B cell (primary cell): Measurements from ENCODE around the gene FOXK1. TPM values are rescaled to one million over a fixed set of nuclear protein-coding genes. Genes with fewer than 3 reads are reported as not detected.
A peak's percentile ranks its signal among the peaks of the same experiment; 100 is the strongest.

Experiments used
- ATAC-seq: fragments of 200-7000 bp; cut with Tn5 transposase; one replicate; pipeline ENCODE4 v1.10.0; 2021; ENCODE audit warnings: low read depth, mild to moderate bottlenecking, moderate number of reproducible peaks, moderate library complexity
- CTCF ChIA-PET: fragments of 350-600 bp; sonication (Branson Sonifier 250); formaldehyde crosslinking; loops from one replicate; lab custom pipeline; 2021; ENCODE audit warnings: antibody characterized with exemption, inconsistent platforms; lab: Charles Lee
- POLR2A ChIA-PET: fragments of 350-600 bp; sonication (Branson Sonifier 250); formaldehyde crosslinking; loops from one replicate; lab custom pipeline; 2021; ENCODE audit warnings: antibody characterized with exemption; lab: Charles Lee
- DNase-seq: peaks from one replicate; pipeline ENCODE4 v3.0.0; 2013
- H2AFZ ChIP-seq: 2 replicates; pipeline ENCODE4 v1.6.1; 2012; ENCODE audit warnings: mild to moderate bottlenecking, low read depth, low read length; ENCODE audit not compliant: insufficient read depth, poor library complexity, severe bottlenecking
- H3K27ac ChIP-seq, 2 donors: 1 replicate in 1 of 2; 2 replicates in 1 of 2; pipeline ENCODE4 v1.5.1; 2012 to 2013; ENCODE audit warnings: low read length in 2 of 2, mild to moderate bottlenecking in 2 of 2, moderate library complexity in 1 of 2
- H3K27me3 ChIP-seq, 4 experiments: fragments of 200-600 bp in 1 of 4; sonication (generic) in 1 of 4; replicated peaks in 1 of 4; 1 replicate in 2 of 4; 2 replicates in 2 of 4; pipeline versions ENCODE4 v1.6.1 to v1.7.0; 2013 to 2016; ENCODE audit warnings: low read length in 3 of 4, mild to moderate bottlenecking in 2 of 4, mixed read lengths in 1 of 4, moderate library complexity in 1 of 4; ENCODE audit not compliant: insufficient read depth in 4 of 4, control insufficient read depth in 3 of 4; ENCODE audit errors: control extremely low read depth in 1 of 4
- H3K36me3 ChIP-seq, 2 experiments: replicated peaks in 1 of 2; 1 replicate in 1 of 2; 2 replicates in 1 of 2; pipeline versions ENCODE4 v1.6.1 to v1.7.1; 2013; ENCODE audit warnings: low read length in 1 of 2; ENCODE audit not compliant: insufficient read depth in 2 of 2, control insufficient read depth in 1 of 2; ENCODE audit errors: control extremely low read depth in 1 of 2, extremely low read depth in 1 of 2
- H3K4me1 ChIP-seq, 2 donors: fragments of 200-600 bp in 1 of 2; sonication (generic) in 1 of 2; 1 replicate in 1 of 2; 2 replicates in 1 of 2; pipeline versions ENCODE4 v1.5.1 to v1.6.1; 2013 to 2017; ENCODE audit warnings: low read length in 2 of 2; ENCODE audit not compliant: control insufficient read depth in 2 of 2, insufficient read depth in 2 of 2
- H3K4me2 ChIP-seq: replicated peaks from 2 replicates; pipeline ENCODE3; 2012; ENCODE audit warnings: mild to moderate bottlenecking, low read depth, low read length; ENCODE audit not compliant: poor library complexity, severe bottlenecking
- H3K4me3 ChIP-seq, 5 experiments: fragments of 200-600 bp in 1 of 5; sonication (generic) in 1 of 5; 1 replicate in 3 of 5; 2 replicates in 2 of 5; pipeline versions ENCODE4 v1.5.1 to v1.7.0; 2011 to 2016; ENCODE audit warnings: low read length in 4 of 5, mild to moderate bottlenecking in 4 of 5, low read depth in 2 of 5, control low read depth in 1 of 5, moderate library complexity in 1 of 5; ENCODE audit not compliant: insufficient read depth in 1 of 5; ENCODE audit errors: control extremely low read depth in 1 of 5, extremely low read depth in 1 of 5
- H3K79me2 ChIP-seq: fragments of 200-600 bp; sonication (generic); one replicate; pipeline ENCODE4 v1.6.0; 2016; ENCODE audit warnings: low read length; ENCODE audit not compliant: control insufficient read depth, insufficient read depth
- H3K9ac ChIP-seq: fragments of 200-600 bp; sonication (generic); 2 replicates; pipeline ENCODE4 v1.6.1; 2017; ENCODE audit warnings: mild to moderate bottlenecking, low read length, moderate library complexity
- H3K9me3 ChIP-seq, 3 donors: one replicate each; pipeline versions ENCODE4 v1.6.1 to v1.7.1; 2013; ENCODE audit warnings: low read length in 2 of 3; ENCODE audit not compliant: control insufficient read depth in 2 of 3, insufficient read depth in 1 of 3; ENCODE audit errors: control extremely low read depth in 1 of 3
- H4K20me1 ChIP-seq: 2 replicates; pipeline ENCODE4 v1.6.0; 2012; ENCODE audit warnings: mild to moderate bottlenecking, low read length; ENCODE audit not compliant: insufficient read depth, control insufficient read depth, poor library complexity, severe bottlenecking
- H3K27ac Mint-ChIP-seq: one replicate; pipeline ENCODE4 v1.8.0; 2021; ENCODE audit warnings: mixed read lengths
- H3K27me3 Mint-ChIP-seq: one replicate; pipeline ENCODE4 v1.8.0; 2021; ENCODE audit warnings: mixed read lengths
- H3K4me1 Mint-ChIP-seq: one replicate; pipeline ENCODE4 v1.8.0; 2021; ENCODE audit warnings: mixed read lengths
- H3K4me3 Mint-ChIP-seq: one replicate; pipeline ENCODE4 v1.8.0; 2021; ENCODE audit warnings: mixed read lengths
- H3K9me3 Mint-ChIP-seq: one replicate; pipeline ENCODE4 v1.8.0; 2022; ENCODE audit warnings: mixed read lengths; ENCODE audit not compliant: insufficient read depth
- EZH2 ChIP-seq: IDR thresholded peaks from 2 replicates; pipeline ENCODE4 v1.6.1; 2012; ENCODE audit warnings: borderline replicate concordance, low read depth, mild to moderate bottlenecking, moderate library complexity, low read length; ENCODE audit not compliant: insufficient read depth, poor library complexity, severe bottlenecking
- WGBS: methylation state at CpG from one replicate; pipeline ENCODE4 v1.1.5; 2013; ENCODE audit warnings: missing lambda C conversion rate; ENCODE audit not compliant: insufficient coverage; 5-methylcytosine and 5-hydroxymethylcytosine counted together
- intact Hi-C: fragments of 100-400 bp; cut with micrococcal nuclease; formaldehyde crosslinking; loops from one replicate; pipeline ENCODE4 v1.10.0; 2022
- polyA plus RNA-seq: library from polyadenylated mRNA; depleted of rRNA; stranded (reverse); fragments of >200 nt; gene quantifications from 2 replicates; pipeline ENCODE4 v1.2.3, GENCODE V29; 2012
- total RNA-seq, 2 donors: library from RNA; stranded (reverse); fragments of 120-200 nt in 1 of 2; gene quantifications; 1 replicate in 1 of 2; 2 replicates in 1 of 2; pipeline versions ENCODE4 v1.2.3 to v1.2.4, GENCODE V29; 2013 to 2022
- TF ChIP-seq, protein P1 (sequence below): fragments of 200-600 bp; IDR thresholded peaks from one replicate; pipeline ENCODE4 v1.8.0; 2022; ENCODE audit warnings: antibody characterized with exemption, mild to moderate bottlenecking

FOXK1 gene
- total and polyA plus RNA-seq, 2 donors (not counting 1 experiment from before 2014, with no cell fraction given), result 17.9 to 56.2 TPM

DNA sequence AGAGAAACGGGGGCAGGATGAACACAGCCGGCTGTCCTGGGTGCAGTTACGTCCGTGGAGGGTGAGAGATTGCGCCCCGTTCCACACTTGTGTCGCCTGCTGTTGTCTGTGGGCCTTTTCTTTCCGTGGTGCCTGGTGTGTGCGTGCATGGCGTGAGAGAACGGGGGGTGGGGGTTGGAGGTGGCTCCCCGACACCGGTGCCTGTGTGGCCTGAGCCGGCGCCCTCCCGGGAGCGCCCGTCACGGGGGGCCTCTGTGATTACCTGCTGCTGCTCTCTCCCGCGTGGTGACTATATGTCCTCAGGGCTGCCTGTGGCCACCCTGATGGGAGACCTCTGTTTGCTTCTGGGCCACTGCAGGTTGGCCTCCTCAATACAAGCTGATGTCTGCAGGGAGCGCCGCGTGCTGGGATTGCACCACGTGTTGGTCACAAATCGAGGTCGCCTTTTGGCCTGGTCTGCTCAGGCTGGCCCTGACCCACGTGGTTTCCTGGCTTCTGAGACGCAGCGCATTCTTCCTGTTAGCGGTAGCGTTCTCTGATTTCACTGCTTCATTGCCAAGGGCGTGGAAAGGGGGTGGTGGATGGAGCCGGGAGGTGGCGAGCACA, 82.4 kb downstream of the FOXK1 start:
- Histone ChIP-seq H3K27me3 (no peaks in the 10 kb centered on the region), H3K27ac (no peak overlapping the region), H3K4me2 (no peak overlapping the region), H4K20me1 (peaks cover 14% of the 10 kb centered on the region), H2AFZ (no peak overlapping the region), H3K36me3 (peaks cover 0 to 51% of the 10 kb centered on the region in 2 experiments), H3K9ac (no peak overlapping the region), H3K4me1 (no peaks in the 10 kb centered on the region), H3K79me2 (no peaks in the 10 kb centered on the region), H3K4me3 (no peak overlapping the region), H3K9me3 (no peaks in the 10 kb centered on the region)
- CTCF ChIA-PET, result interaction anchor here (0.6 to 1.4 kb wide), 3 partner anchors 9 to 217 kb away, joined by 3 to 4 read pairs (median 3); no protein-coding TSS in a partner anchor
- WGBS, result 95% methylated on average over 35 of the region's 35 CpGs
- no peak overlapping the region for H3K4me3 Mint-ChIP-seq
- DNase-seq (no peak), ATAC-seq (no peak)
- H3K27me3 Mint-ChIP-seq, result no peaks in the 10 kb centered on the region
- H3K27ac Mint-ChIP-seq, result peak overlapping the region; percentile 20
- TF ChIP-seq, protein P1, sequence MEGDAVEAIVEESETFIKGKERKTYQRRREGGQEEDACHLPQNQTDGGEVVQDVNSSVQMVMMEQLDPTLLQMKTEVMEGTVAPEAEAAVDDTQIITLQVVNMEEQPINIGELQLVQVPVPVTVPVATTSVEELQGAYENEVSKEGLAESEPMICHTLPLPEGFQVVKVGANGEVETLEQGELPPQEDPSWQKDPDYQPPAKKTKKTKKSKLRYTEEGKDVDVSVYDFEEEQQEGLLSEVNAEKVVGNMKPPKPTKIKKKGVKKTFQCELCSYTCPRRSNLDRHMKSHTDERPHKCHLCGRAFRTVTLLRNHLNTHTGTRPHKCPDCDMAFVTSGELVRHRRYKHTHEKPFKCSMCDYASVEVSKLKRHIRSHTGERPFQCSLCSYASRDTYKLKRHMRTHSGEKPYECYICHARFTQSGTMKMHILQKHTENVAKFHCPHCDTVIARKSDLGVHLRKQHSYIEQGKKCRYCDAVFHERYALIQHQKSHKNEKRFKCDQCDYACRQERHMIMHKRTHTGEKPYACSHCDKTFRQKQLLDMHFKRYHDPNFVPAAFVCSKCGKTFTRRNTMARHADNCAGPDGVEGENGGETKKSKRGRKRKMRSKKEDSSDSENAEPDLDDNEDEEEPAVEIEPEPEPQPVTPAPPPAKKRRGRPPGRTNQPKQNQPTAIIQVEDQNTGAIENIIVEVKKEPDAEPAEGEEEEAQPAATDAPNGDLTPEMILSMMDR, result no peak
- no peak for TF ChIP-seq EZH2
- POLR2A ChIA-PET, result no interaction called here
- intact Hi-C loops, result no loop called here
- H3K4me1 Mint-ChIP-seq, result no peaks in the 10 kb centered on the region
- no peaks in the 10 kb centered on the region for H3K9me3 Mint-ChIP-seq

DNA sequence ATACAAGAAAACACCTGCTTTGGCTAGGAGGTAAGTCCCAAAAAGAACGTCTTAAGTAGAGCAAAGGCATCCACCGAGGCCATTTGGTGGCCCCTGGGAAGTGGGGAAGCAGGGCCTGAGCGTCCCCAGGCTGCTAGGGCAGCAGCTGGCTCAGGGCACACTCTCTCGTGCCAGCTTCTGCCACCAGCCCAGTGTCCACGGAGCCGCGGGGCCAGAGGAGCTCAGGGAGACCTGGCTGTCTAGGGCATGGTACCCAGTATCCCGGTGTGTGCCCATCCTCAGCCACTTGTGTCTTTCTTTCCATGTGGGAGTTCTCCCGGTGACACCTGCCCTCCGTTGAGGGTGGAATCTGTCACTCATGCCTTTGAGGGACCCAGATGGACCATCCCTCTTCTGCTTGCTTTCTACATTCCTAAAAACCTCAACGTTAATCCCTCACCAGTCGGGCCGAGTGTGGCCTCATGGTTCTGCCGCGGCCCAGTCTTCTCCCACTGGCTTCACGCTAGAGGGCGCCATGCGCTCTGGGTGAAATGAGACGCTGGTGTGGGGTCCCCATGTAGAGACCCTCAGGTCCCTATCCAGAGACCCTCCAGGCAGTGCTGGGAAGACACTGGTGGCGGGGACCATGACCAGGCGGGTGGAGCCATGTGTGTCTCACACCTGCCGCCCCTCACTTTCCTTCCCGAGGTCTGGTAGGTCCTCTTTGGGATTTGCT, 83.8 kb downstream of the FOXK1 start:
- Histone ChIP-seq H3K4me2 (no peak overlapping the region), H3K4me1 (no peaks in the 10 kb centered on the region), H3K27ac (no peak overlapping the region), H3K79me2 (no peaks in the 10 kb centered on the region), H3K9me3 (no peaks in the 10 kb centered on the region), H4K20me1 (peaks cover 14% of the 10 kb centered on the region), H3K4me3 (no peak overlapping the region), H2AFZ (no peak overlapping the region), H3K9ac (no peak overlapping the region), H3K36me3 (peaks cover 0 to 41% of the 10 kb centered on the region in 2 experiments), H3K27me3 (no peaks in the 10 kb centered on the region)
- ChIA-PET POLR2A (no interaction called here), CTCF (interaction anchor here (1.4 kb wide), 1 partner anchor 11 kb away, joined by 4 read pairs; no protein-coding TSS in a partner anchor)
- DNase-seq (no peak), ATAC-seq (no peak)
- no peaks in the 10 kb centered on the region for H3K27me3 Mint-ChIP-seq
- WGBS, result 98% methylated on average over 23 of the region's 23 CpGs
- TF ChIP-seq, protein P1, result no peak
- no peak for TF ChIP-seq EZH2
- no peak overlapping the region for H3K27ac Mint-ChIP-seq
- no peaks in the 10 kb centered on the region for H3K9me3 Mint-ChIP-seq
- intact Hi-C loops, result no loop called here
- no peaks in the 10 kb centered on the region for H3K4me1 Mint-ChIP-seq
- H3K4me3 Mint-ChIP-seq, result no peak overlapping the region
